Kidney (tissue), 14 donors: ENCODE measurements around the gene FURIN. TPM values are rescaled to one million over a fixed set of nuclear protein-coding genes. Genes with fewer than 3 reads are reported as not detected.

Experiments
- DNase-seq, 5 donors: peaks; one replicate each; pipeline ENCODE4 v3.0.0-alpha.2; 2013 to 2020
- FAIRE-seq: peaks from 2 replicates; lab custom pipeline; 2012; peaks lifted over from hg19 to GRCh38; lab: Jason Lieb, UNC
- H3K27ac ChIP-seq, 2 donors: one replicate each; pipeline ENCODE4 v1.7.0; 2013; ENCODE audit warnings: low read depth in 2 of 2, low read length in 2 of 2, inconsistent platforms in 1 of 2
- H3K27me3 ChIP-seq: one replicate; pipeline ENCODE4 v1.7.1; 2013; ENCODE audit warnings: low read length, inconsistent platforms; ENCODE audit not compliant: control insufficient read depth, insufficient read depth
- H3K36me3 ChIP-seq, 3 donors: one replicate each; pipeline versions ENCODE4 v1.7.0 to v1.7.1; 2013; ENCODE audit warnings: low read length in 3 of 3, control low read depth in 1 of 3, inconsistent platforms in 1 of 3; ENCODE audit not compliant: insufficient read depth in 3 of 3, control insufficient read depth in 2 of 3
- H3K4me1 ChIP-seq, 3 donors: one replicate each; pipeline versions ENCODE4 v1.7.0 to v1.7.1; 2013; ENCODE audit warnings: low read length in 3 of 3, inconsistent platforms in 1 of 3, low read depth in 1 of 3; ENCODE audit not compliant: control insufficient read depth in 2 of 3, insufficient read depth in 2 of 3
- H3K4me3 ChIP-seq, 3 donors: one replicate each; pipeline versions ENCODE4 v1.7.0 to v1.8.1; 2013; ENCODE audit warnings: low read length in 3 of 3, control low read depth in 1 of 3, inconsistent platforms in 1 of 3
- H3K9ac ChIP-seq, 3 donors: one replicate each; pipeline versions ENCODE4 v1.7.0 to v1.7.1; 2013; ENCODE audit warnings: low read length in 3 of 3, control low read depth in 1 of 3, inconsistent platforms in 1 of 3
- H3K9me3 ChIP-seq, 3 donors: one replicate each; pipeline versions ENCODE4 v1.7.0 to v1.7.1; 2013; ENCODE audit warnings: low read length in 3 of 3, control low read depth in 1 of 3, inconsistent platforms in 1 of 3; ENCODE audit not compliant: control insufficient read depth in 2 of 3, insufficient read depth in 1 of 3
- intact Hi-C: fragments of 100-400 bp; cut with DNase I; formaldehyde crosslinking; loops from one replicate; pipeline ENCODE4 v1.11.1; 2022
- polyA plus RNA-seq: library from polyadenylated mRNA; stranded (reverse); fragments of 350-450 nt; fragmentation: Illumina TruSeq; extraction: RNeasy Lipid Tissue Mini Kit (QIAGEN cat#74804); gene quantifications from one replicate; pipeline ENCODE4 v1.2.3, GENCODE V29; 2014; ENCODE audit warnings: low read depth, low replicate concordance; ENCODE audit not compliant: insufficient read depth
- total RNA-seq: library from RNA; stranded (reverse); fragmentation: NEBNext Ultra II Directional; extraction: Animal tissue kit (Norgen Biotek cat#: 25700); gene quantifications from one replicate; pipeline ENCODE4 v1.2.1, GENCODE V29; 2021
- TF ChIP-seq, protein P1 (sequence below): IDR thresholded peaks from 3 replicates; pipeline ENCODE4 v1.5.1; 2012; ENCODE audit warnings: mild to moderate bottlenecking, moderate library complexity, borderline replicate concordance; ENCODE audit not compliant: insufficient read depth; ENCODE audit errors: extremely low read depth
- donor health status: control.
- donor health status: control.
- donor health status: control.
- donor health status: control.
- donor health status: control.
- donor health status: DM: yes; HTN: yes; CAD: no.
- donor health status: Normal renal cell carcinoma (clear cell type).

Gene FURIN
- total and polyA plus RNA-seq, 2 donors from 2014 or later, result 36.4 to 75.9 TPM

DNA sequence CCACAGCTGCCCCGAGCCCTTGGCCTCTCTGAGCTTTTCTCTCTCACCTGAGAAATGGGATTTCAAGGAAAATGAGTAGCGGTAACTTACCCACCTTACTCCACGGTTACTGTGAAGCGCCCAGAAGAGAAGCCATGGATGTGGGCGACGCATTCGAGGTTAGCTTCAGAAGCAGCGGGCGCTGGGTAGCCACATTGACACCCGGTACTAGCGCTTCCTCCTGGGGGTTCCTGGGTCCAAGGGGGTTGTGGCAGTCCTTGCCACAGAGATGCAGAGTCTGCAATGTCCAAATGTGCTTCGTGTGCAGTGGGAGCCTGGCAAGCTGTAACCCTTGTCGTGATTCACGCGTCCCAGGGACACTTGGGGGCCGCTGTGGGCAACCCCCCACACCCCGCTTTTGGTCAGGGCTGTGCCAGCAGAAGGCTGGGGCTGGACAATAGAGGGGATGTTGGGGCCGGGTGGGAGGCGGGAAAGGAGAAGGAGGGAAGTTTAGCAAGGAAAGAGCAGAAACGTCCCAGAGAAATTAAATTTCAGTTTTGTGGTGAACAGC, 41.4 kb upstream of the FURIN start:
- no peaks in the 10 kb centered on the region for H3K4me1 ChIP-seq
- no peak for FAIRE-seq
- no peaks in the 10 kb centered on the region for H3K36me3 ChIP-seq
- H3K4me3 ChIP-seq, result no peak overlapping the region
- H3K27me3 ChIP-seq, result no peaks in the 10 kb centered on the region
- H3K27ac ChIP-seq, result no peak overlapping the region
- intact Hi-C loops, result no loop called here
- TF ChIP-seq, protein P1, sequence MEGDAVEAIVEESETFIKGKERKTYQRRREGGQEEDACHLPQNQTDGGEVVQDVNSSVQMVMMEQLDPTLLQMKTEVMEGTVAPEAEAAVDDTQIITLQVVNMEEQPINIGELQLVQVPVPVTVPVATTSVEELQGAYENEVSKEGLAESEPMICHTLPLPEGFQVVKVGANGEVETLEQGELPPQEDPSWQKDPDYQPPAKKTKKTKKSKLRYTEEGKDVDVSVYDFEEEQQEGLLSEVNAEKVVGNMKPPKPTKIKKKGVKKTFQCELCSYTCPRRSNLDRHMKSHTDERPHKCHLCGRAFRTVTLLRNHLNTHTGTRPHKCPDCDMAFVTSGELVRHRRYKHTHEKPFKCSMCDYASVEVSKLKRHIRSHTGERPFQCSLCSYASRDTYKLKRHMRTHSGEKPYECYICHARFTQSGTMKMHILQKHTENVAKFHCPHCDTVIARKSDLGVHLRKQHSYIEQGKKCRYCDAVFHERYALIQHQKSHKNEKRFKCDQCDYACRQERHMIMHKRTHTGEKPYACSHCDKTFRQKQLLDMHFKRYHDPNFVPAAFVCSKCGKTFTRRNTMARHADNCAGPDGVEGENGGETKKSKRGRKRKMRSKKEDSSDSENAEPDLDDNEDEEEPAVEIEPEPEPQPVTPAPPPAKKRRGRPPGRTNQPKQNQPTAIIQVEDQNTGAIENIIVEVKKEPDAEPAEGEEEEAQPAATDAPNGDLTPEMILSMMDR, result no peak
- no peak overlapping the region for H3K9ac ChIP-seq
- no peaks in the 10 kb centered on the region for H3K9me3 ChIP-seq
- DNase-seq, result no peak

DNA sequence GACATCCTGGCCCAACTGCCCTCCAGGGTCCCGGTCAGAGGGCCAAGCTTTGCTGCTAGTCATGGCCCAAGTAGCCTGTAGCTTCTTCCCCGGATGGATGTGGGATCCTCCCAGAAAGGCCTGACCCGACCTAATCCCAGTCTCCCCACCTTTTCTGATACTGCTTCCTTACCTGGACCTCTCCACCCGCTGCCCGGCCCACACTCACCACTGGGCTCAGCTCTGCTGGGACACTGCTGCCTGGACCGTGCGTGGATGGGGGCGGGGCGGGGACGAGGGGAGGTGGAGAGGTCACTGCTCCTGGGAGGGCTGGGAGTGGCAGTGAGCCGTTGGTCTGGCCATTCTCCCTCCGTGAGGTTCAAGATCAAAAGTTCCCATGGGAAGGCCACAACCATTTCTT, 40.3 kb upstream of the FURIN start:
- Histone ChIP-seq H3K36me3 (no peaks in the 10 kb centered on the region), H3K4me1 (no peaks in the 10 kb centered on the region), H3K27ac (no peak overlapping the region), H3K27me3 (no peaks in the 10 kb centered on the region), H3K4me3 (no peak overlapping the region), H3K9me3 (no peaks in the 10 kb centered on the region), H3K9ac (no peak overlapping the region)
- FAIRE-seq, result no peak
- intact Hi-C loops, result no loop called here
- TF ChIP-seq, protein P1, result no peak
- no peak for DNase-seq

DNA sequence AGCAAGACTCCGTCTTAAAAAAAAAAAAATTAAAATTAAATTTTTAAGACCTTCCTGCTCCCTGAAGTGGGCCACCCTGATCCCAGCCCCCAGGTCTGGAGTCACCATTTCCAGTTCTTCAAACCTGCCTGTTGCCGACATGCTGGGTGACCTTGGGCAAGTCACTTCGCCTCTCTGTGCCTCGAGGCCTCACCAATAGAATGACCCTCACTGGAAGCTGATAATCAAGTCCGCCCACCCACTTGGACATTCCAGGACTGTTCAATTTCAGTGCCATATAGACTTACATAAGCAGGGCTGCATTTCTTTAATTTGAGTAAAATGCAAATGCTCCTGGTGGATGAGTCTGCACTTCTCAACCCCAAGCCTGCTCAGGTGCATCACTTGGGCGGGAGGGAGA, 39.3 kb upstream of the FURIN start:
- no peak for FAIRE-seq
- no peak overlapping the region for H3K27ac ChIP-seq
- DNase-seq, result no peak

More for the DNA sequence above, 39.3 kb upstream of the FURIN start:
- intact Hi-C loops, result no loop called here
- TF ChIP-seq, protein P1, result no peak
- no peaks in the 10 kb centered on the region for H3K4me1 ChIP-seq
- no peaks in the 10 kb centered on the region for H3K9me3 ChIP-seq
- no peaks in the 10 kb centered on the region for H3K36me3 ChIP-seq
- no peak overlapping the region for H3K4me3 ChIP-seq
- H3K9ac ChIP-seq, result no peak overlapping the region
- H3K27me3 ChIP-seq, result no peaks in the 10 kb centered on the region
